ENCODE measurements around the gene GRPEL2.

- TF ChIP-seq CTCF (IDR thresholded peaks at IDR 0.05) (no peak), POLR2A (IDR thresholded peaks at IDR 0.05) (no peak)
These were observed 22.1 kb upstream of the GRPEL2 start for GRCh38 chr5:149323210-149323609.
